Mucosa of rectum (tissue), 2 donors: ENCODE data around the gene LMX1A.

Source experiments
- H3K27ac ChIP-seq, 2 donors: one replicate each; pipeline ENCODE4 v1.7.0; 2013; ENCODE audit warnings: inconsistent platforms in 2 of 2, low read depth in 2 of 2, low read length in 2 of 2
- H3K27me3 ChIP-seq, 2 donors: one replicate each; pipeline ENCODE4 v1.7.0; 2013; ENCODE audit warnings: low read length in 2 of 2; ENCODE audit not compliant: control insufficient read depth in 2 of 2, insufficient read depth in 2 of 2
- H3K36me3 ChIP-seq, 2 donors: one replicate each; pipeline ENCODE4 v1.7.0; 2013; ENCODE audit warnings: low read length in 2 of 2; ENCODE audit not compliant: control insufficient read depth in 2 of 2, insufficient read depth in 2 of 2
- H3K4me1 ChIP-seq, 2 donors: one replicate each; pipeline ENCODE4 v1.7.0; 2013; ENCODE audit warnings: low read length in 2 of 2, mild to moderate bottlenecking in 1 of 2; ENCODE audit not compliant: control insufficient read depth in 2 of 2, insufficient read depth in 2 of 2
- H3K4me3 ChIP-seq, 2 donors: one replicate each; pipeline ENCODE4 v1.7.0; 2013; ENCODE audit warnings: low read length in 2 of 2
- H3K9ac ChIP-seq, 2 donors: one replicate each; pipeline ENCODE4 v1.7.0; 2013; ENCODE audit warnings: low read length in 2 of 2, low read depth in 1 of 2, mild to moderate bottlenecking in 1 of 2
- H3K9me3 ChIP-seq, 2 donors: one replicate each; pipeline ENCODE4 v1.7.0; 2013; ENCODE audit warnings: low read length in 2 of 2; ENCODE audit not compliant: control insufficient read depth in 2 of 2
- donor health status: healthy.
- donor health status: Normal muscosa, but diverticular disease.

Gene LMX1A

DNA sequence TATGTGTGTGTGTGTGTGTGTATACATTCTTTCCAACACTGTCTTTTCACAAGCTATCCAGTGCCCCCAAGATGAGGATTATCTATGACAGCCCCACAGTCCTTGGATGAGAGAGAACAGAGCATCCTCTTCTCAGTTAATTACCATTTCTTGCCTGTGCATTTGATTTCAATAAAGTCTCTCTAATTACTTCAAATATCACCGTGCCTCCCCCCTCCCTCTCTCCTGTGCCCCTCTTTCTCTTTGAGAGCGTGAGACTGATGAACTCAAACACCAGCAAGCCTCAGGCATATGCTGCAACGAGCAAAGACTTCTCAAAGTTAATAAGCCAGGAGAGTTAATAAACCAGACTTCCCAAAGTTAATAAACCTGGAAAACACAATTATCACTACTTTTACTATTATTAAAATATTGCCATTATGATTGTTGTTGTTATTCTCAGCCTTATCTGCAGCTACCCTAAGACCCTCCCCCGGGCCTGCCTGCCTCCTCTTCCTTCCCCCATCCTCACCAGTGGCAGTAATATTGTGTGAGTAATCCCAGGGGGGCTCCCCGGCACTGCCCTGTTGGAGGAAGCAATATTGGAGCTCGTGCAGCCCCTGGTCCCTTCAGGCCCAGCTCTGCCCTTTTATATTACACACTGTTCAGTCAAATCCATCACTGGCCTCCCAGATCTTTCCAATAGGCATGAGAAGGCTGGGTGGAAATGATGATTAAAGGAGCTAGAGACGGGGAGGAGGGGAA is 30.9 kb downstream of the LMX1A start:
- Histone ChIP-seq H3K4me1 (no peaks in the 10 kb centered on the region), H3K27me3 (peaks cover 0 to 2% of the 10 kb centered on the region in 2 donors), H3K9ac (no peak overlapping the region), H3K9me3 (no peaks in the 10 kb centered on the region), H3K4me3 (no peak overlapping the region), H3K27ac (no peak overlapping the region), H3K36me3 (no peaks in the 10 kb centered on the region)

DNA sequence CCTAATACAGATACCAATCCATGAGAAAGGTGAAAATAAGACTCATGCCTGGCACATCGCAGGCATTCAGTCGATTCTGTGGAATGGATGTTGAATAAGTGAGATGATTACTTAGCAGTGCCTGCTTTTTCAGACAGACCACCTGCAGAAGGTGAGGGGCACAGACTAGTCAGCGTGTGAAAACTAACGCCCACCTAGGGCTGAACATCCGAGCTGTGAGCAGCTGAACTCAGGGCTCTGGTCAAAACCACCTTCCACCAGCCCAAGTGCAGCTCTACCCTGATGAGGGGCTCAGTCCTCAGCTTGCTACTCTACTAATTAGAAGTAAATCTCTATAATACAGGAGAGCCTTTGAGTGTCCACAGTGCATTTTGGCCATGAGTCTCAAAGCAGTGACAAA is 32.5 kb downstream of the LMX1A start:
- Histone ChIP-seq H3K9me3 (no peaks in the 10 kb centered on the region), H3K27me3 (no peaks in the 10 kb centered on the region), H3K4me1 (no peaks in the 10 kb centered on the region), H3K27ac (no peak overlapping the region), H3K36me3 (no peaks in the 10 kb centered on the region), H3K4me3 (no peak overlapping the region), H3K9ac (no peak overlapping the region)

DNA sequence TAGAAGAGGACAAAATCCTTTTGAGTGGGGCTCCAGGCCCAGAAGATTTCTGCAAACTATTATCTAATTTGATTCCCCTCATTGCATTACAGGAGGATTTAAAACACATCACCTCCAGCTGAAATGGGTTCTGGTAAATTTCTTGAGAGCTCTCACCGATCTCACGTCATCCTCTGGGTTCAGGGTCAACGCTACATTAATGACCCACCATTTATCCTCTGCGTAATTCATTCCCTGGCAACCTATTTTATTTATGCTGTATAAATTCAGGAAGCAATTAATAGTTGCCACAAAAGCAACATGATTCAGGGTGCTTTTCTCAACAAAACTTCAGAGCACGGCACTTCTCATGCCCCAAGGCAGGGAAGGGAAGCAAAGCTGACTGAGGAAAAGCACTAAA is 38.9 kb downstream of the LMX1A start:
- Histone ChIP-seq H3K36me3 (no peaks in the 10 kb centered on the region), H3K9me3 (no peaks in the 10 kb centered on the region), H3K4me1 (no peaks in the 10 kb centered on the region), H3K9ac (no peak overlapping the region), H3K27me3 (no peaks in the 10 kb centered on the region), H3K4me3 (no peak overlapping the region), H3K27ac (no peak overlapping the region)

DNA sequence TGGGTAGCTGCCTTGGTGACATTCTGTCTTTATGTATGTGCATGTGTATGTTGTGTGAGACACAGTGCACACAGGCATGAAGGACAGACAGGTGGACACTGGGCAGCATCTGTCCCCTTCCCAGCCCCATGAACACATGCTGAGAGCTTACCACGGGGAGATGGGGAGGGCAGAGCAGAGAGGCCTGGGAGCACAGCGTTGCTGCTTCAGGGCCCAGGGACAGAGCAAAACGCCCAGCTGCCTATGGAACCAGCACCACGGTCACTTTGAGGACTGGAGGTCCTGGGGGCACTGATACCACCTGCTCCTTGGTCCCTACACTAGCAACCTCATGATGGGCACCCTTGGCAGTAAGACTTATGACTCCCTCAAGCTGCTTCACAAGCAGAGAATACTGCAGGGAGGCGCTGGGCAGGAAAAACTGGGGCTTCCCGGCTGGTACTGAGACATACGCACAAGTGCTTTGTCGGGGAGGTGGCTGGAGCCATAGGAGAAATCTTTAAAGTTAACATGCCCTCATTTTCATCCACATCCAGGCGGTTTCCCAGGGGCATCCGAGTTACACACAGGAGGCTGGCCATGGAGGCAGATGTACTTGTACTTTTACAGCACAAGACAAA is 40.3 kb downstream of the LMX1A start:
- no peak overlapping the region for H3K9ac ChIP-seq
- H3K36me3 ChIP-seq, result no peaks in the 10 kb centered on the region
- H3K4me1 ChIP-seq, result no peaks in the 10 kb centered on the region
- H3K4me3 ChIP-seq, result no peak overlapping the region
- no peaks in the 10 kb centered on the region for H3K27me3 ChIP-seq
- no peak overlapping the region for H3K27ac ChIP-seq
- no peaks in the 10 kb centered on the region for H3K9me3 ChIP-seq

DNA sequence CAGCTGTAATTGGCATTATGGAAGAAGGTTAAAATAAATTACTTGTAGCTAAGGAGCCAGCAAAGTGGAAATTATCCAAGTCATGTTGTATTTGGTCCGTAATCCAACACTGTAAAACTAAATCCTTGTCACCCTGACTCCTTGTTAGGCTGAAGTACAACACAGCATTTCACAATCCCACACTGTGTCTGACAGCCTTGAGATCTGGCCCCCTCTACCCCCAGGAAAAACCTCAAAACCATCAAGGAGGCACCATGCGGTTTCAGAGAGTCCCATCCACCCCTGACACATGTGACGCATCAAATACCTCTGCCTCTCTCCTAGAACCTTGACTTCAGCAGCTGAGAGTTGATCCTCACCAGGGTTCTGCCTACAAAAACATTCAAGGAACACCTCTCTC is 41.0 kb downstream of the LMX1A start:
- Histone ChIP-seq H3K27me3 (no peaks in the 10 kb centered on the region), H3K27ac (no peak overlapping the region), H3K9me3 (no peaks in the 10 kb centered on the region), H3K9ac (no peak overlapping the region), H3K4me3 (no peak overlapping the region), H3K36me3 (no peaks in the 10 kb centered on the region), H3K4me1 (no peaks in the 10 kb centered on the region)

DNA sequence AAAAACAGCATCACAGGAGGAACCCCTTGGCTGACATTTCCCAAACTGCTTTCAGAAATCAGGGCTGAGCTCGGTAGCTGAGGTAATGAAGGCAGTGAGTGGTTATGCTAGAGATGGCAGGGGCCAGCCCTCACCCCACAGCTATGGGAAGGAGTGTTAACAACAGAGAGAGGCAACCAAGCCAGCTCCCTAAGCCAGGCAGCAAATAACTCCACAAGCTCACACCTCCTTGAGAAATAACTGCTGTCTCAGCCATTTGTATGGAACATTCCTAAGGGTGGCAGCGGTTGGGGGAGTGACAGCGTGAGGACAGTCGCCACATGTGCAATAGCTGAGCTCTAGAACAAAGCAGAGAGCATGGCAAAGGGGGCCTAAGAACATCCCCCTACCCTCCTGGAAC is 42.6 kb downstream of the LMX1A start:
- H3K9me3 ChIP-seq, result no peaks in the 10 kb centered on the region
- H3K4me3 ChIP-seq, result no peak overlapping the region
- H3K27me3 ChIP-seq, result no peaks in the 10 kb centered on the region
- H3K4me1 ChIP-seq, result no peaks in the 10 kb centered on the region
- H3K27ac ChIP-seq, result no peak overlapping the region
- no peak overlapping the region for H3K9ac ChIP-seq
- no peaks in the 10 kb centered on the region for H3K36me3 ChIP-seq

DNA sequence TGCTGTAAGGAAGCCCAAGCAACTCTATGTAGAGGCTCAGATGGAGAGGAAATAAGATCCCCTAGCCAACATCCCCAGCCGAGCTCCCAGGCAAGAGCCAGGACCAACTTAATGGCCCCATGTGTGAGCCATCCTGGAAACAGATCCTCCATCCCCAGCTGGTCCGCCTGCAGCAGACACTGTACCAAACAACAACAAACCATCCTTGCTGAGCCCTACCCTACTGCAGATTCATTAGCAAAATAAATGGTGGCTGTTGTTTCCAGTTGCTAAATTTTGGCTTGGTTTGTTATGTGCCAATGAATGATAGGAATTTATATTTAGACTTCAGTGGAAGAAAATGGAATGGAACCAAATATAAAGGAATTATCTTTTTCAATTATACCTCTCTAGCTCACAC is 43.9 kb downstream of the LMX1A start:
- Histone ChIP-seq H3K9me3 (no peaks in the 10 kb centered on the region), H3K4me1 (no peaks in the 10 kb centered on the region), H3K36me3 (no peaks in the 10 kb centered on the region), H3K27me3 (peaks cover 0 to 2% of the 10 kb centered on the region in 2 donors), H3K9ac (no peak overlapping the region), H3K4me3 (no peak overlapping the region), H3K27ac (no peak overlapping the region)

DNA sequence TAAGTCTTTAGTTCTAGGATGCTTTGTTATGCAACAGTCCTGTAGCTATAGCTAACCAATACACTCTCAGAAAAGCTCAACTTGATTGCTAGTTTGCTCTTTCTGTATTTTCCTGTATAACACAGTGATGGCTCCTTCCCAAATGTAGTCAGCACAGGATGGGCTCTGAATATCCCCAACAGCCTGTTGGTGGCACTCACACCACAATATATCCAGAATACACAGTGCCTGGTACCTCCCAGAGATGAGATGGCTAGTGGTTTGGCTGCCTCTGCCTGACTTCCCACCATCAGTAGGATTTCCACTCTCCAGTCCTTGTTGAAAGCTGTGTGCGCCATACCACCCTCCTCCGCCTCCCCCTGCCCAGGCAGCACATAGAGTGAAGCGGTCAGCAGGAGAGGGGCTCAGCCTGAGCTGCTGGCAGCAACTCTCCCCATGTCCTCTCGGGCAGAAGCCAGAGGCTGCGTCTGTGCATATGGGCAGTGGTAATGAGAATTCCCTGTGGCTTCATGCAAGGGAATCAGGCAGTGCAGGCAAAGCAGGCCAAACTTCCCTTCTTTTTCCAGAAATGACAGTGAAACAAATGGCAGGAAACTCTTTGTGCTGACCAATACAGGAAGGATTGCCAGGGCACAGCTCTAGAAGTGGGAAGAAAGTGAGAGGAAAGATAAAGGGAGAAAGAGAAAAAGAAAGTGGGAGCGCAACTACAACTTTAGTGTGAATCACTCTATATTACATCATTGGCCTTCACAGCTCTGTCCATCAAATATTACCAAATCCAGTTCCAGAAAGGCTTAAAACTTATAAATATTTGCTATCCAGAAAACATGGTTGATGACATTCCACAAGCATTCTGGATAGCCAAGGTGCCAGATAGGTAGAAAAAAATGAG is 49.7 kb downstream of the LMX1A start:
- no peak overlapping the region for H3K4me3 ChIP-seq
- H3K27ac ChIP-seq, result no peak overlapping the region
- peaks cover 2% of the 10 kb centered on the region in 2 donors for H3K27me3 ChIP-seq
- H3K4me1 ChIP-seq, result no peaks in the 10 kb centered on the region
- no peaks in the 10 kb centered on the region for H3K9me3 ChIP-seq
- H3K36me3 ChIP-seq, result no peaks in the 10 kb centered on the region
- H3K9ac ChIP-seq, result no peak overlapping the region

DNA sequence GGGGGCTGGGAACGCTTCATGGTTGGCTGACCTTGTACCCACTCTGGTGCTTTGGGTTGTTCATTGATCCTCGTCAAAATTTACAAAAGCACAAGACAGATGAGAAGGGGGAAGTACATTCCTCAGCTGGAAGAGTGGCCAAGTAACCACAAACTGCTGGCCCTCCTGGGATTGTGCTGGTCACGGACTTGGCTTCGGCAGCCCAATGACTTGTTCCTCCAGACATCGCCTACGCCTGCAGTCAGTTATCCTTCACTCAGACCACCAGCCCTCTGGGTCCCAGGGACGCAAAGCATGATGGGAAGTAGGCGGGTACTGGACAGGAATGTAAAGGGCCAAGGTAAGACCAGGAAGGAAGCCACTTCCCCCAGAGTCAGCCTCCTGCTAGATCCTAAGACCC is 53.1 kb downstream of the LMX1A start:
- peaks cover 2% of the 10 kb centered on the region in 2 donors for H3K27me3 ChIP-seq
- no peak overlapping the region for H3K9ac ChIP-seq
- H3K27ac ChIP-seq, result no peak overlapping the region
- H3K9me3 ChIP-seq, result no peaks in the 10 kb centered on the region
- no peak overlapping the region for H3K4me3 ChIP-seq
- H3K4me1 ChIP-seq, result no peaks in the 10 kb centered on the region
- H3K36me3 ChIP-seq, result no peaks in the 10 kb centered on the region

DNA sequence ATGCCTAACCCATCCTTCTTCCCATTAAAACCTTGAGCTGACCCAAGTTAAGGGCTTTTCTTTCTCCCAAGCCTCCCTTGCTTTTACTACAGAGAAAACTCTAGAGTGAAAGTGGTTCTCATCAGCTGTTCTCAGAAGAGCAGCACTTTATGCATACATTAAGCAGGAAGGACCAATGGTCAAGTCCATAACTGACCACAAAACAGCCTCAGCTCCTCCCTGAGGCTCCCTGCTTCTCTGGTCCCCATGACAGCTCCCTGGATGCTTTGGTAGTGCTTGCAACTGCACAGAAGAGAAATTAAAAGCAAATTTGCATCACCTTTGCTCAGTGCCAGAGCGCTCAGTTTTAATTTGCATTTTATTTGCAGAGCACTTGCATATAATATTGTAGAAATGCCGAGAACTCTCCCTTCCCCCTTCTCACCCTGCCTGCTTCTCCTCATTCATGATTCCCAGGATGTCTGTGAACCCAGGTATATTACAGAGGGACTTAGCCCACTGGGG is 56.1 kb downstream of the LMX1A start:
- no peaks in the 10 kb centered on the region for H3K36me3 ChIP-seq
- H3K4me3 ChIP-seq, result no peak overlapping the region
- H3K27me3 ChIP-seq, result no peaks in the 10 kb centered on the region
- H3K9ac ChIP-seq, result no peak overlapping the region
- no peak overlapping the region for H3K27ac ChIP-seq
- H3K4me1 ChIP-seq, result no peaks in the 10 kb centered on the region
- H3K9me3 ChIP-seq, result no peaks in the 10 kb centered on the region
